G401 (cell line): ENCODE data around the gene MRM1. TPM values are rescaled to one million over a fixed set of nuclear protein-coding genes. Genes with fewer than 3 reads are reported as not detected.
A peak's percentile ranks its signal among the peaks of the same experiment; 100 is the strongest.

Experiments
- DNase-seq: peaks from one replicate; pipeline ENCODE4 v3.0.0-alpha.2; 2015; ENCODE audit warnings: low spot score
- in situ Hi-C: cut with HindIII; loops from 2 replicates; pipeline ENCODE4 v1.10.0; 2016; ENCODE audit warnings: low sequenced_read_pairs, mixed read lengths
- total RNA-seq: library from RNA; depleted of rRNA; stranded (reverse); fragments of >200 nt; shearing (Covaris generic); gene quantifications from 2 replicates; pipeline ENCODE4 v1.2.3, GENCODE V29; 2014; rRNA removed

MRM1 gene
- 9.9 and 18.4 TPM in 2 replicates for total RNA-seq

GRCh38 chr17:36601303-36602029 lies at the start of gene MRM1:
Gene MRM1 (plus strand): TSS chr17:36601583. CDS start chr17:36601811, 228 bp downstream.
- DNase-seq = peak; percentile 91

DNA sequence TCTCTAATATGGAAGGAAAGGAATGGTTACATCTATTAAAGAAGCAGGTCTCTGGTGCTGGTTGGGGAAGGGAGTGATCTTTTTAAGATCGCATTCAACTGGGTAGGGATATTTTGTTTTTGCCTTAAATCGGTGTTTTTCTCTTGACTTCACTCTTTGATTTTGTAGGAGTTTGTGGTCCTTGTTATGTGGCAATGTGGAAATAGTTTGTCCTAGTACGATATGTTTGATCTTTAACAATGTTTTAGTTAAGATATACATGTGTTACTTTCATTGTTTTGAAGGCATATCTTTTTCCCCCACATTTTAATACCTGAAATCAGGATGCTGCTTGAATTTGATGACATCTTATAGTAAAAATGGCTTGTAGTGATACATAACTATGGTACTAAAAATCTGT lies 47.9 kb upstream of the MRM1 start:
- DNase-seq = no peak
- in situ Hi-C loops = no loop called here

More at GRCh38 chr17:36601303-36602029, at the start of gene MRM1:
- in situ Hi-C loops = no loop called here

DNA sequence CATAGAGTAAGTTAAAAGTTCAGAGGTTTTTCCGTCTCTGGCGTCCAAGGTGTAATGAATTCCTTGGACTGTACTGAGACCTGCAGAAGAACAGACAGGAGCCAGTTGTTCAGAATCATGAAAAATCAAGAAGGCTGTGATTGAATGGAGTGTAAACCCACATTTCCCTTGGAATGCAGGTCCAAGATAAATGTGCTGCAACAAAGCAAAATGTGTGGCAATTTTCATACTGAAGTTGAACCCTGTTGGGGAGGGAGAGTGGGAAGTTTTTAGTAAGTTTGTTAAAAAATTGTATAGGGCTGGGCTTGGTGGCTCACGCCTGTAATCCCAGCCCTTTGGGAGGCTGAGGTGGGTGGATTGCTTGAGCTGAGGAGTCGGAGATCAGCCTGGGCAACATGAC lies 35.3 kb upstream of the MRM1 start:
- no peak for DNase-seq
- in situ Hi-C loops = no loop called here

- in situ Hi-C loops = no loop called here
- DNase-seq = no peak
Observed at GRCh38 chr17:36575028-36575427, 26.4 kb upstream of the MRM1 start.

GRCh38 chr17:36576793-36577192 lies 24.6 kb upstream of the MRM1 start:
- in situ Hi-C loops = no loop called here

GRCh38 chr17:36578671-36579070 lies 22.7 kb upstream of the MRM1 start:
- in situ Hi-C loops = no loop called here
- DNase-seq = no peak

More at GRCh38 chr17:36576793-36577192, 24.6 kb upstream of the MRM1 start:
- DNase-seq = no peak

DNA sequence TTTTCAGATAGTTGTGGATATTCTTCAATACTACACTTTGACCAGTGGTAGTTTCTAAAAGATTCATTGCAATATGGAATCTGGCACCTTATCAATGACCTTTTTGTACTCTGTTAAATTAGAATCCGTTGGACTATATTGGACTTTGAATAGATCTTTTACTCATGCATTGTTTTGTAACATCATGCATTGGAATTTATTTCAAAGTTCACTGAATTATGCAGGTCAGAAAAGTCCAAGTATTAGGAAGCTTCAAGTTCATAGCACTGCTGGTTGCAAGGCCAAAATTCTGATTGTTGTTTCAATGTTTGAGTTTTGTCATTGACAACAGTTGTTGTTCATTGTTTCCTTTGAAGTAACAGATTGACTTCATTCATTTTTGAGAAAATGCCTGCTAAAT lies 17.6 kb upstream of the MRM1 start:
- in situ Hi-C loops = no loop called here
- DNase-seq = no peak

- in situ Hi-C loops = no loop called here
- DNase-seq = no peak
Observed at GRCh38 chr17:36586138-36586537, 15.2 kb upstream of the MRM1 start.

DNA sequence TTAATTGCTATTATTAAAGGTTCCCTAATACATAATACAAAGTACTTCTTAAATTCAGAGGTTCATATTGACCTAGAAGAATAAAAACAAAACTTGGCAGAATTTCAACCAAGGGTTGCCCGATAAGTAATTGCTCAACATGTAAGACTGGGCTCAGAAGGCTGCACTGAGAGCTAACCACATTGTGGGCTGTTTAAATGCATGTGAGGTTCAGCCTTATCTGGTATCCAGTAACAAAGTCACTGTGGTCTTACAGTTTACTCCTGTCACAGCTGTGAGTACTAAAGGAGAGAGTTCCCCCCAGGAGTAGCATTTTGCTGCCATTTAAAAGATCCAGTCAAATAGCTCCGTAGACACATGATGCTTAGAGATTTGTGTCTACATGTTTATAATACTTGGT lies 11.3 kb upstream of the MRM1 start:
- DNase-seq = no peak
- in situ Hi-C loops = no loop called here

GRCh38 chr17:36591434-36592315 lies 9.7 kb upstream of the MRM1 start, which contains the start of gene DHRS11:
Gene DHRS11 (plus strand): TSS chr17:36591879. CDS start chr17:36592010, 131 bp downstream.
- DNase-seq = peak; percentile 76
- in situ Hi-C loops = no loop called here

GRCh38 chr17:36592316-36592715 lies 9.1 kb upstream of the MRM1 start:
- in situ Hi-C loops = no loop called here
- DNase-seq = no peak

DNA sequence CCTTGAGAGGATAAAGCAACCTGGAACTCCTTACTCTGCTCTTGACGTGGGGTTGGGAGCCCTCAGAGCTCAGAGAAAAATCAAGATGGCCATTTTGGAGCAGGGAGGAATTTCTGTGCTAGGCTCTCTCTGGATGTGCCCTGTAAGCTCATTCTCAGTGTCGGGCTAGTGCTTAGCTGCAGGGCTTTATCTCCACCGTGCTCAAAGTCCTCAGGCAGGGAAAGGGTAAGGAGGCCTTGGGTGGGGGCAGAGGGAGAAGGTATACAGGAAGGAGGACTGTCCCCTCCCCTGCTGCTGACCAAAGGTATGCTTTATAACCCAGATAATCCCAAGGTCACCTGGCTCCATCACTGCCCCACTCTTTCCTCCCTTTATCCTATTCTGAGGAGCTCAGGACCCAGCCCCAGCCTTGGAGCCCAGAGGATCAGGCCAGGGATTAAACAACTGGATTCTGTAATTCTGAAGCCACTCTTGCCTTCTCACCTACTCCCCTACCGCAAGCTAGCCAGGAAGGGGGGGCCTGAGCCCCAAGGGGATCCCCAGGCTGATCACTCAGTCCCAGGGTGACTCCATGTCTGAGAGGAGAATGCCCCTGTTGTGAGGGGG lies 8.6 kb upstream of the MRM1 start:
- no peak for DNase-seq
- in situ Hi-C loops = no loop called here

DNA sequence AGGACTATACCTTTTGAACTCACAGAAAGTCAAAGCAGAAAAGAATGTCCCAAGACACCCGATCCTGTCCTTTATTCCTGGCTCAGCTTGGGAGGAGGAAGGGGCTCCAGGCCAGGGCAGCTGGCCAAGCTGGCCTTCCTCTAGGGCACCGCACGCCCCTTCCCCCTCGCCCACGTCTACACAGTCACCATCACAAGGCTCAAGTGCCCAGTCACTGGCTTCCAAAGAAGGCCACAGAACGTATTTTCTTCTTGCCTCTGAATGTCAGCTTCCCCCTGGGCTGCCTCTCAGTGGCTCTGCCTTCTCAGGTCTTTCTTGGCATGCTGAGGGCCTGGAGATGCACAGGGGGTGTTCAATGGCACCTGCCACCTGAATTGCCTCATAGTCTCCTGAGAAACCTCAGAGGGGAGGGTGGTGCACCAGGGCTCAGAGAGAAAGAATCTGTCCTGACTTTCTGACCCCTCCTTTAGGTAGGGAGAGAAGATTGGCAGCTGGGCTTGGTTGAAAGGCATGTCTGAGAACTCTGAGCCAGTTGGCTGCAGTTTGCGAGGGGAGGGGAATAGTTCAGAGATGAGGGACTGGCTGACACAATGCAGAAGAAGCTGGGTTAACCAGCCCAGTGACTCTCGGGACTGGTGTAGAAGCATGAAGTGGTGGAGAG lies 7.6 kb upstream of the MRM1 start:
- in situ Hi-C loops = no loop called here
- DNase-seq = no peak

DNA sequence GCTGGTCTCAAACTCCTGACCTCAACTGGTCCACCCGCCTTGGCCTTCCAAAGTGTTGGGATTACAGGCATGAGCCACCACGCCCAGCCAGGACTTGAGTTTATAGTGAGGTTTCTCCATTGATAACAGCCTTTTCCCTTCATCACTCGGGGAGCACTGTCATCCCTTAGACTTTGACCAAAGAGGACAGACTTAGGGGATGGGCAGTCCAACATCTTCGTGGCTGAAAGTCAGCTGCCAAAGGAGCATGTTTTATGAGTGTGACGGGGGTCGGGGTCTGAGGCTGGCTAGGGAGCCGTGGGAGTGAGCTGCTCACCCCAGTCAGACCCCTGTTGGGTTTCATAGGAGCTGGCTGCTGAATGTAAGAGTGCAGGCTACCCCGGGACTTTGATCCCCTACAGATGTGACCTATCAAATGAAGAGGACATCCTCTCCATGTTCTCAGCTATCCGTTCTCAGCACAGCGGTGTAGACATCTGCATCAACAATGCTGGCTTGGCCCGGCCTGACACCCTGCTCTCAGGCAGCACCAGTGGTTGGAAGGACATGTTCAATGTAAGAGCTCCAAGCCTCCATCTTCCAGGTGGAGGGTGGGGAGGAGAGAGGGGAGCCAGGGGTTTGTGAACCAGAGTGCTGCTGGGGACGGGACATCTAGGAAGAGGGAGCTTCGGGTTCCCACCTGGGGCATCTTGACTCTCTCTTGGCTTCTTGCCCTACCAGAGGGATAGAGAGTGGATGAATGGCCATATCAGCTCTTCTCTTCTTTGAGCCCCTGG lies 6.6 kb upstream of the MRM1 start:
- DNase-seq = no peak
- in situ Hi-C loops = no loop called here

- in situ Hi-C loops = no loop called here
Observed at GRCh38 chr17:36597226-36597625, 4.2 kb upstream of the MRM1 start.

DNA sequence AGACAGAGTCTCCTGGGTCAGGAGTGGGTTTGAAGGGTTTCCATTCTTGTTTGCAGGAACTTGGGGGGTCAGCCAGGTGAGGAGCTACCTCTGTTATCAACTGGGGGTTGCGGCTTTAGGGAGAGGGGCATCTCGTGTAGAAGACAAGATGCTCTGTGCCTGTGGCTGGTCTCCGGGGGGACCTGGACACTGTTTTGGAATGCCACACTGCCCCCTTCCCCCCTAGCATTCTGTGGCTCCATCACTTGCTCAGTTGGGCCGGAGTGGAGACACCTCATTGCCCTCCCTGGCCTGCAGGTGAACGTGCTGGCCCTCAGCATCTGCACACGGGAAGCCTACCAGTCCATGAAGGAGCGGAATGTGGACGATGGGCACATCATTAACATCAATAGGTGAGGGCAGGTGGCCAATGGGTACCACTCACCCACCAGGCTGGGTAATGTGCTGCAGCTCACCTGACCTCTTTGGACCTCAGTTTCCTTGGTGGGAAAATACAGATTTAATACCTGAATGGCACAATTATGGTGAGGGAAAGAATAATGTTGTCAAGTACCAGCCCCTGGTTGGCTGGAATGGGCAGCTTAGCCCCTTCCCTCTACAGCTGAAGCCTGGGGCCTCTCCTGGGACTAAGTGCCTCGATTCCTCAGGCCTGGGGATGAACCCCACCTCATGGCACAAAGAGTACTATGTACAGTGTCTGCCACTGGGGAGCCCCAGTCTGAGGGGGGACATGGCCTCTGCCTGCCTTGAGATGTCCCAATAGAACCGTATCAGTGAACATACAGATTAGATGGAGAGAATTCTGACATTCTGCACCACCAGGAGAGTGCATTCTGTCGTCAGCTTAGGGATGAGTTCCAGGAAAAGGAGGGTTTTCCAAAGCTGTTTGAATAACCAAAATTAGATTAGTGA lies 3.3 kb upstream of the MRM1 start:
- no peak for DNase-seq
- in situ Hi-C loops = no loop called here

More at GRCh38 chr17:36597226-36597625, 4.2 kb upstream of the MRM1 start:
- DNase-seq = no peak

- in situ Hi-C loops = no loop called here
Observed at GRCh38 chr17:36598951-36599401, 2.4 kb upstream of the MRM1 start.

More at GRCh38 chr17:36598951-36599401, 2.4 kb upstream of the MRM1 start:
- no peak for DNase-seq
